Testis (tissue), 5 donors: ENCODE measurements around the gene SLC35G3. TPM values are rescaled to one million over a fixed set of nuclear protein-coding genes. Genes with fewer than 3 reads are reported as not detected.
"Not testable (repeated sequence)": the region's sequence is repeated elsewhere in the genome, so short reads cannot be mapped to it uniquely, and the experiment has no call there.

Experiments
- DNase-seq: peaks from one replicate; pipeline ENCODE4 v3.0.0-alpha.2; 2019
- H3K27ac ChIP-seq, 2 donors: fragments of 200-600 bp; sonication (generic); one replicate each; pipeline ENCODE4 v1.5.1; 2019
- H3K27me3 ChIP-seq: fragments of 200-600 bp; sonication (generic); one replicate; pipeline ENCODE4 v1.5.1; 2019
- H3K36me3 ChIP-seq: fragments of 200-600 bp; sonication (generic); one replicate; pipeline ENCODE4 v1.5.1; 2017; ENCODE audit warnings: low read depth; ENCODE audit errors: missing control alignments
- H3K4me1 ChIP-seq: fragments of 200-600 bp; sonication (generic); one replicate; pipeline ENCODE4 v1.5.1; 2019
- H3K4me3 ChIP-seq, 2 donors: fragments of 200-600 bp; sonication (generic); one replicate each; pipeline ENCODE4 v1.5.1; 2017 to 2019
- H3K9me3 ChIP-seq: fragments of 200-600 bp; sonication (generic); one replicate; pipeline ENCODE4 v1.5.1; 2017
- CTCF ChIP-seq, 3 experiments: fragments of 450-650 bp in 2 of 3; fragments of 200-600 bp in 1 of 3; sonication (generic) in 1 of 3; IDR thresholded peaks; one replicate each; pipeline ENCODE4 v1.5.1; 2016 to 2019; ENCODE audit warnings: antibody characterized with exemption in 3 of 3, mild to moderate bottlenecking in 2 of 3, moderate library complexity in 1 of 3
- POLR2A ChIP-seq: fragments of 450-650 bp; IDR thresholded peaks from one replicate; pipeline ENCODE4 v1.6.1; 2017; ENCODE audit warnings: antibody characterized with exemption, mild to moderate bottlenecking, moderate library complexity
- WGBS, 2 donors: methylation state at CpG; one replicate each; pipeline ENCODE4 v1.1.5; 2018; 5-methylcytosine and 5-hydroxymethylcytosine counted together
- intact Hi-C: fragments of 100-400 bp; cut with DNase I; formaldehyde crosslinking; loops from one replicate; pipeline ENCODE4 v1.15.1; 2023; ENCODE audit warnings: low total_unique reads
- long read RNA-seq, 2 donors: transcript quantifications; one replicate each; lab custom pipeline, GENCODE V29; 2026
- polyA plus RNA-seq: library from polyadenylated mRNA; stranded (reverse); fragments of 350-450 nt; fragmentation: Illumina TruSeq; extraction: RNeasy Lipid Tissue Mini Kit (QIAGEN cat#74804); gene quantifications from one replicate; pipeline ENCODE4 v1.2.3, GENCODE V29; 2014; ENCODE audit warnings: low read depth, low replicate concordance; ENCODE audit not compliant: insufficient read depth
- total RNA-seq, 2 donors: library from RNA; depleted of rRNA; stranded (reverse); fragments of >200 nt; gene quantifications; one replicate each; pipeline ENCODE4 v1.2.3, GENCODE V29; 2016

Gene SLC35G3
- total RNA-seq: 1 to 10 TPM in 1 of 2 donors, under 1 TPM in 1; 0.99 to 4.1 TPM
- 2.7 TPM for polyA plus RNA-seq
- long read RNA-seq, donor 1, partial matches to known transcripts: 0 of 3 reads
- long read RNA-seq, donor 1, other reads (novel, unspliced or antisense): 0 of 3 reads
- long read RNA-seq, donor 2: 0 reads

DNA sequence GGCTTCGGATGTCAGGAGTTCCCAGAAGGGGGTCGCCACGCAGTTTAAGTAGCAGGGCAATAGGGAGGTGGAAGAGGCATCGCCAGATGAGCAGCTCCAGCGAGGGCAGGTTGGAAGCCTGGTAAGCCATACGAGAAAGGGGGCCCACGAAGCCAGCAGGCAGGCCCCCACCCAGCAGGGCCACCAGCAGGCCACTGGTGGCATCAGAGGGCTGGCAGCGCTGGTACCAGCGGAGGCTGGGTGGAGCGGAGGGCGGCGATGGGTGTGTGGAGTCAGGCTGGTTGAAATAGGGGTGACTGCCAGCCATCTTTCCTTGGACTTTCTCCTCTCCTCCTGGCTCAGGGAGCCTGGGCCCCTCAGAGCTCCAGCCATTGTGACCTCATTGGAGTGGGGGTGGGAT, at the start of gene SLC35G3:
Gene SLC35G3, minus strand, starts transcription at position 393 of the 400 bp plus-strand sequence. Its CDS starts 86 bp downstream, at position 307.
- H3K27me3 ChIP-seq, H3K36me3 ChIP-seq, H3K4me1 ChIP-seq, intact Hi-C loops, H3K27ac ChIP-seq, DNase-seq, H3K9me3 ChIP-seq: not testable (repeated sequence)
- peak within 1 kb of the TSS; percentile 18 to 36 for H3K4me3 ChIP-seq
- 89 to 94% methylated on average over 11 to 12 of the region's 12 CpGs for WGBS, 2 donors

DNA sequence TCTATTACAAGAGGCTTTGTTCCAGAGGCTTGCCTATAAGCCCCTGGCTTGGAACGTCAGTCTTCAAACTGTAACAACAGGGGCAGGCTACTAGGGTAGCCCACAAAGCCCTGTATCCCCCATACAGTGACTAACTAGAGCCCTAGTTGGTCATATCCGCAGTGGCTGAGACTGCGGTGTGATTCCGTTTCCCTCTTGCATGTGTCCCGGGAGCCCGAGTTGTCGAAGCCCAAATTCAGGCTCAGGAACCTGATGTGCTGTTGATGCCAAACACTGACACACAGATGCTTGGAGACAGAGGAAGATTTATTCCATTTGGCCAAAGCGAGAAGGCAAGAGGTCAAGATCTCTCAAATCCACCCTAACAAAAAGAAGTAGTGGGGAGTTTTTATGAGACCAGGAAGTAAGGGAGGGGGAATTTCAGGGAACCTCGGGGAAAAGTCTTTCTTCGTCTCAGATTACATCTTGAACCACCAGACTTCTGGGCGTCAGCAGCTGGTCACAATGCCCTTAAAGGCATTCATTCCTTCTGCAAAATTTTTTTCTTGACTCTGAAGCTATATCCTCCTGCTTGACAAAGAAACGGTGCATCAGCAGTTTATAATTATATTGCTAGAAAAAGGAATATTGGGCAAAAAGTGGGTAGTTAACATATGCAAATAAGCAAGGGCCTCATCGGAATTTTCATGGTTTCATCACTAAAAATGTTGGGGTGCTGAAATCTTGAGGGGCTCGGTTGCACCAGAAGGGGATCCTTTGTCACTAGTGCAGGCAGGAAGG, 49.6 kb upstream of the SLC35G3 start:
- Histone ChIP-seq H3K4me1 (peaks cover 22% of the 10 kb centered on the region), H3K36me3 (no peaks in the 10 kb centered on the region), H3K27ac (peak overlapping the region; percentile 83 to 90), H3K27me3 (no peaks in the 10 kb centered on the region), H3K9me3 (no peaks in the 10 kb centered on the region), H3K4me3 (peak overlapping the region; percentile 62 to 73)
- TF ChIP-seq POLR2A (no peak), CTCF (IDR thresholded peaks at IDR 0.05) (no peak)
- 5 to 9% methylated on average over 14 of the region's 14 CpGs for WGBS, 2 donors
- intact Hi-C loops: no loop called here
- DNase-seq: peak; percentile 35

- 0% methylated on average over 25 to 44 of the region's 44 CpGs for WGBS, 2 donors
- intact Hi-C loops: no loop called here
Observed at GRCh38 chr17:35242805-35243560, 48.8 kb upstream of the SLC35G3 start, which contains the start of gene SLFN5. SLFN5 (plus strand) TSS chr17:35243072; CDS start chr17:35258691, 15,619 bp downstream.

DNA sequence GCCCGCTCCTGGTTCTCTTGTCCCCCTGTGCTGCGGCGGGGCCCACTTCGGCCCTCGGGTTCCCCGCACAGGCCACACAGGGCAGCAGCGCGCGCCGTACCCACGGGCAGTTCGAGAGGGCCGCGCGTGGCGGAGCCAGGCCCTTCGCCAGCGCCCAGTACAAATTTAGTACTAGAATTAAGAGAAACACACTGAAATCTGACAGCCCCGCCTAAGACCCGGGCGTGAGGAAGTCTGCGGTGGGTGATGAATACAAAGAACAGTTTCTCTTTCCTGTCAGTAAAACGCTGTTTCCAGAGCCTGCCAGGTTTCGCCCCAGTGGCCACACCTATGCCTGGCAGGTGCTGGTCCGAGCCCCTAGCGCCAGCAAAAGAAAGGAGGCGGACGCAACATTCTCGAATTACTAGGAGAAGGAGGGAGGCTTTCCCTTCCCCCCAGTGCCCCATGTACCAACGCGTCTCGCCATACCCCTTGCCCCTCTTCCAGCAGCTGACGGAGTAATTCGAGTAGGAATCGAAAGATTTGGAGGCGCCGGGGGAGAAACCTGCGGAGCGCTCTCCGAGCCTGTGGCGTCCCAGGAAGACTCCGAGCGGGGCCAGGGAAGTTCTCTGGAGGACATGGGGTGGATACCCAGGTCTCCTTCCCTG, 48.1 kb upstream of the SLC35G3 start:
- Histone ChIP-seq H3K27ac (peak overlapping the region; percentile 83 to 90), H3K4me1 (peaks cover 22% of the 10 kb centered on the region), H3K9me3 (no peaks in the 10 kb centered on the region), H3K36me3 (no peaks in the 10 kb centered on the region), H3K4me3 (peak overlapping the region; percentile 62 to 73), H3K27me3 (no peaks in the 10 kb centered on the region)
- WGBS, 2 donors: 0 to 3% methylated on average over 21 to 43 of the region's 43 CpGs
- intact Hi-C loops: no loop called here
- TF ChIP-seq CTCF (IDR thresholded peaks at IDR 0.05) (peak in 2 of 3 experiments; percentile 17 to 25), POLR2A (no peak)
- DNase-seq: peak; percentile 58

More at GRCh38 chr17:35242805-35243560, 48.8 kb upstream of the SLC35G3 start, which contains the start of gene SLFN5:
- no peaks in the 10 kb centered on the region for H3K27me3 ChIP-seq
- peak within 1 kb of the TSS; percentile 62 to 73 for H3K4me3 ChIP-seq
- TF ChIP-seq CTCF (IDR thresholded peaks at IDR 0.05) (no peak), POLR2A (peak; percentile 11)
- peaks cover 22% of the 10 kb centered on the region for H3K4me1 ChIP-seq
- DNase-seq: peak; percentile 98
- peak within 1 kb of the TSS; percentile 83 to 90 for H3K27ac ChIP-seq
- H3K36me3 ChIP-seq: no peaks in the 10 kb centered on the region
- H3K9me3 ChIP-seq: no peaks in the 10 kb centered on the region
